ENCODE measurements around the gene MAP7D2.
A peak's percentile ranks its signal among the peaks of the same experiment; 100 is the strongest.
"Not testable (repeated sequence)": the region's sequence is repeated elsewhere in the genome, so short reads cannot be mapped to it uniquely, and the experiment has no call there.

Gene MAP7D2

GRCh38 chrX:20116577-20117240 is at the start of gene MAP7D2:
TSS of gene MAP7D2 (minus strand) at chrX:20116907. CDS start at chrX:20116879, 28 bp downstream.
- DNase-seq: no peak

DNA sequence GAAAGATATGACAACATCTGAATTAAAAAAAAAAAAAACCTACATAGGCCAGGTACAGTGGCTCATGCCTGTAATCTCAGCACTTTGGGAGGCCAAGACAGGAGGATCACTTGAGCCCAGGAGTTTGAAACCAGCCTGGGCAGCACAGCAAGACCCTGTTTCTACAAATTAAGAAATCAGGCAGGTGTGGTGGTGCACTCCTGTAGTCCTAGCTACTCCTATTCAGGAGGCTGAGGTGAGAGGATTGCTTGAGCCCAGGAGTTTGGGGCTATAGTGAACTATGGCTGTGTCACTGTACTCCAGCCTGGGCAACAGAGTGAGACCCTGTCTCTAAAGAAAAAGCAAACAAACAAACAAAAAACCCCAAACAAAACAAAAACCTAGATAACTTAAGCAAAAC is 45.8 kb upstream of the MAP7D2 start:
- not testable (repeated sequence) for DNase-seq

GRCh38 chrX:20159797-20160385 is 43.2 kb upstream of the MAP7D2 start:
- DNase-seq: no peak

DNA sequence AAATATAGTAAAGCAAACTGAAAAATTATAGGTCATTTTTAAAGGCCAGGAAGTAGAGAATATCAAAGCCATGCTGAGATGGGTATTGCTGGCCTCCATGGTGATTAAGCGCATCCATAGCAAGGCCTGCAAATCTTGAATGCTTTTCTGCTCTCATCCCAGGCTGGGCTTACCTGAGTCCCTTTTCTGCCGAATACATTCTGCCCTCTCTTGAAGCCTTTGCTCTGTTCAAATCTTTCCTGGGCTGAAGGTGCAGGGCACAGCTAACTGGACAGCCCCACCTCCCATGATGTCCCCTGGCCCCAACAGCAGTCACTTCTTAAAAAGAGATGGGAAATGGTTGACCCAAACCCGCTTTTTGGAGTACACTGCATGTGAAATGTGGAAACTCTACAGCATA is 35.0 kb upstream of the MAP7D2 start:
- no peak for DNase-seq

- DNase-seq: no peak
These were observed 32.6 kb upstream of the MAP7D2 start for GRCh38 chrX:20149326-20149725.

- DNase-seq: no peak
These were observed 30.9 kb upstream of the MAP7D2 start for GRCh38 chrX:20147561-20147960.

GRCh38 chrX:20144491-20144890 is 27.8 kb upstream of the MAP7D2 start:
- no peak for DNase-seq

DNA sequence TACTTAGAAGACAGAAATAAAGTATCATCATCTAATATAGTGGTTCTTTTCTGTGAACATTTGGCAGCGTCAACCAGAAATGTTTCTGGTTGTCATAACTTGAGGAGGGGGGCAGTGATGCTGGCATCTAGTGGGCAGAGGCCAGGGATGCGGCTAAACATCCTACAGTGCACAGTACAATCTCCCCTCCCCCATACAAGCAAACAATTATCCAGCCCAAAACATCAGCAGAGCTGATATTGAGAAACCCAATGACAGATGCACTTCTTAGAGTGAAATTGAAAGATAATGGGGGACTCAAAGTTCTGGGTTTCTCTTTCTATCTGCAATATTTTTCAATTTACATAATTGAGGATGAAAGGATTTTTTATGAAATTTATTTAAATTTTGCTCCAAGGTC is 26.9 kb upstream of the MAP7D2 start:
- no peak for DNase-seq

GRCh38 chrX:20143111-20143510 is 26.4 kb upstream of the MAP7D2 start:
- DNase-seq: no peak

- DNase-seq: peak; percentile 97
These were observed 24.8 kb upstream of the MAP7D2 start, which contains the start of gene EIF1AX for GRCh38 chrX:20141281-20142220. TSS of gene EIF1AX (minus strand) at chrX:20141838. CDS start at chrX:20141640, 198 bp downstream.

GRCh38 chrX:20140420-20140819 is 23.7 kb upstream of the MAP7D2 start:
- DNase-seq: no peak

DNA sequence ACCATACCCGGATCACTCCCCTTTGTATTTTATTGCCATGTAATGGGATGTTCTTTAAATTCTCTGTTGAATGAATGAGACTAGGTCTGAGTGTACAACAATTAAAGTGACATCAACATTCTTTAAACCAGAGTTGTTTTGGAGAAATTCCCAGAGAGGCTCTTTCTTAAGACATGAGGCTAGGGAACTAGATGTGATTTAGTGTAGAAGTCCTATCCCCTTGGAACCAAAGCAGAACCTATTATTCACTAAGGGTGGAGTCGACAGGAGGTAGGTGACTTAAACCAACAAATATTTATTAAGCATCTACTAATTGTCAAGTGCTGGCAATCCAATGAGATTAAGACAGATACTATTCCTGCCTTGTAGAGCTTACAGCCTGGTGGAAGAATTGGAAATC is 23.3 kb upstream of the MAP7D2 start:
- no peak for DNase-seq

DNA sequence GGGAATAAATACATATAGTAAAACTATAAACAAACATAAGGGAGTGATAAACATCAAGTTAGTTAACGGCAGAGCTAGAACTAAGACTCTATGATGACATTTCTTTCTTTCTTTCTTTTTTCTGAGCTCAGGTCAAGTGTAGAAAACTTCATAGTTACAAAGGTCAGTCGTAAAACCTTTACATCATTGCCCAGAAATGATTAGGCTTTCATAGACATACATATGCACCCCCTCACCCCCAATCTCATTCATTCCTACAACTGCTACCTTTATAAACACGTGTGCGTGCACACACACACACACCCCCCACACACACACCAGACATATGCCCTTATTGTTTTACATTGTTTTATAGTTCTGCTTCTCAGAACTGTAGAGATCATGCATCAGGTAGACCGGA is 19.2 kb upstream of the MAP7D2 start:
- DNase-seq: no peak

- DNase-seq: no peak
These were observed 16.0 kb upstream of the MAP7D2 start for GRCh38 chrX:20132666-20133065.

DNA sequence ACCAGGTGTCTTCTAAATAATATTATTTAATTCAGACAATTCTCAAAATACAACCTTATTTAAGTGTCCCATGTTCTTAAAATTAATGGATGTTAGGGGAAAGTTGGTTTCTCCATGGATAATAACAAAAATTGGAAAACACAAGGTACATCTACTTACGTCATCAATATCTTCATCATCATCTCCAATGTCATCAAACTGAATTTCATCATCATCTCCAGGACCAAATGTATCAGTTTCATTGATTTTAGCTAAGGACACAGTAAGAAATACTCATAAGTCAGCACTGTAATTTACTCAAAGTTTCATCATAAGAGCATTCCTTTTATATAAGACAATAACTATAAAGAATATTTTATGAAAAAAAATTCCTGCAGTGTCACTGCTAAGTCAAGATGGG is 13.7 kb upstream of the MAP7D2 start:
- no peak for DNase-seq

GRCh38 chrX:20129547-20129946 is 12.8 kb upstream of the MAP7D2 start:
- no peak for DNase-seq

- no peak for DNase-seq
These were observed 12.0 kb upstream of the MAP7D2 start for GRCh38 chrX:20128670-20129069.

DNA sequence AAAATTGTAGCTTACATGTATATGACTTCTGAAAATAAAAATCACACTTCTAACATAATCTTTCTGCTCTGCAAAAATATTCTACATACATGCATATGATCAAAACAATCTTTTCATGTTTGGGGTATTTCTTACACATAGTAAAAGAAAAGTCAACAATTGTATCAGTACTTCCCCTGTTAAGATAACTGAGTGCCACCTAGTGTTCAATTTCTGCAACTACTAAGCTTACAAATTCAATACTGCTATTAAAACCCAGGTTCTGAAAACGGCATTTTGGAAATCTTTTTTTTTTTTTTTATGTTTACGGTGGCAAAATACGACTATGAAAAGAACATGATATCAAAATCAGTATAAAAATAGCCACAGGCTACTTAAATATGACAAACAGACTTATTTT is 10.7 kb upstream of the MAP7D2 start:
- DNase-seq: not testable (repeated sequence)

- not testable (repeated sequence) for DNase-seq
These were observed 10.1 kb upstream of the MAP7D2 start for GRCh38 chrX:20126833-20127232.

DNA sequence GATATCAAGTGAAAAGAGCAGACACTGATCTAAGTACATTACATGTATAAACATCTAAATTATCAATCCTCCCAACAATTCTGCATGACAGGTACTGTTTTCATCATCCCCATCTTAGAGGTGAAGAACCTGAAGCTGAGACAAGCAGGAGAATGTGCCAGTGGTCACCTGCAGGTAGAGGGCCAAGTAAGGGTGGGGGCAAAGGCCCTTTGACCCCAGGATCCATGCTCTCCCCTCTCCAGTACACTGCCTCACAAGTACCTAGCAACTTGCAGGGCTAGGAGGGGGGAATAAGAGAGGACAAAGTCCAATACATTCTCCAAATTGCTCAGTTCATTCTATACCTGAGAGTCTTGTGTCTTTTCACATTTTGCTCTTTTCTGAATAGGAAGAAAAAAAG is 8.3 kb upstream of the MAP7D2 start:
- DNase-seq: no peak

DNA sequence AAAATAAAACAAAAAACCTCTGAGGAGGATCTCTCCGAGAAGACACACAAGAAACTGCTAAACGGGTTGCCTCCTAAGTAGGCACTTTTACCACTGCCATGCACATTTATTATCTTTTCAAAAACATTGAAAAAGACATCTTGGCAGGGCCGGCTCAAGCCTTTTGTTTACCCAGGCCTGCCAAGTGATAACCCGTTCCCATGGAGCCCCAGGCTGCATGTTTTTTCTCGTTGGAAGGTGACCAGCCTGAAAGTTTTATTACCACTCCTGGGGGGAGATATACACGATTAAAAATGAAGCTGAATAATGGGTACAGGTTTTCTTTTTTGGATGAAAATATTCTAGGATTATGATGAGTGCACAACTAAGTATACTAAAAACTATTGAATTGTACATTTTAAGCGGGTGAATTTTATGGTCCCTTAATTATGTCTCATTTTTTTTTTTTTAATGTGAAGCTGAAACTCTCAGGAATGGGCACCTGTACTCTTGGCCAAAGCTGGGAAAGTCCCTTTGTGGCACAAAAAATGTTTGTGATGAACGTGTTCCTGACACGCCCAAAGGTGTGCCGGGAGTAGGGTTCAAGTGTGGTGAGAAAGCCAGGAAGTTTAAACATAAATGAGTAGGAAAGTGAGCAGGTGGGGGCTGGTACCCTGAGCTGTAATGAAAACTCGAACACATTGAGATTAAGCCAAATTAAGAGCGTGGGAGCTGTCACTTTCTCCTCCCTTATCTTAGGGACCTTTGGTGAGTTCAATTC is 1.5 kb upstream of the MAP7D2 start:
- DNase-seq: no peak

- DNase-seq: no peak
These were observed 575 bp downstream of the MAP7D2 start for GRCh38 chrX:20116087-20116576.
